IMR-90 (cell line): ENCODE results near the gene MTAP. TPM values are rescaled to one million over a fixed set of nuclear protein-coding genes. Genes with fewer than 3 reads are reported as not detected.

ENCODE experiments used
- ATAC-seq: fragments of 200-7000 bp; cut with Tn5 transposase; 2 replicates; pipeline ENCODE4 v1.9.1; 2020; ENCODE audit warnings: low read depth, mild to moderate bottlenecking, moderate library complexity
- BruUV-seq: library from RNA; stranded (reverse); fragments of 400-500 nt; replicated peaks from 2 replicates; lab custom pipeline; 2021; lab: Mats Ljungman, UMichigan
- CTCF ChIA-PET: fragments of 300-600 bp; formaldehyde crosslinking; extraction: SDS; loops from one replicate; lab custom pipeline; 2021; ENCODE audit warnings: antibody characterized with exemption; lab: Yijun Ruan, JAX
- POLR2A ChIA-PET: fragments of 300-600 bp; sonication (Branson Sonifier 250); formaldehyde crosslinking; loops from one replicate; lab custom pipeline; 2022; ENCODE audit warnings: antibody characterized with exemption; ENCODE audit not compliant: unreplicated experiment; lab: Charles Lee
- DNase-seq: peaks from one replicate; pipeline ENCODE4 v3.0.0; 2013
- H2AFZ ChIP-seq: replicated peaks from 2 replicates; pipeline ENCODE3; 2013; ENCODE audit warnings: low read length, mild to moderate bottlenecking; ENCODE audit not compliant: poor library complexity
- H2AK5ac ChIP-seq: 2 replicates; pipeline ENCODE4 v1.6.1; 2013; ENCODE audit warnings: low read depth, low read length, inconsistent platforms
- H2AK9ac ChIP-seq: replicated peaks from 2 replicates; pipeline ENCODE3; 2013; ENCODE audit warnings: mild to moderate bottlenecking, low read depth, low read length, moderate library complexity; ENCODE audit not compliant: poor library complexity
- H2BK120ac ChIP-seq: 2 replicates; pipeline ENCODE4 v1.6.1; 2013; ENCODE audit warnings: low read depth, low read length, inconsistent platforms
- H2BK15ac ChIP-seq: 3 replicates; pipeline ENCODE4 v1.6.1; 2013; ENCODE audit warnings: low read depth, low read length, inconsistent platforms
- H2BK20ac ChIP-seq: 2 replicates; pipeline ENCODE4 v1.6.1; 2013; ENCODE audit warnings: low read depth, mild to moderate bottlenecking, inconsistent platforms, low read length, moderate library complexity
- H2BK5ac ChIP-seq: 2 replicates; pipeline ENCODE4 v1.6.1; 2013; ENCODE audit warnings: mild to moderate bottlenecking, low read depth, low read length, inconsistent platforms; ENCODE audit not compliant: poor library complexity, severe bottlenecking
- H3K14ac ChIP-seq: replicated peaks from 2 replicates; pipeline ENCODE4 v1.6.1; 2013; ENCODE audit warnings: low read depth, low read length, inconsistent platforms
- H3K18ac ChIP-seq: 2 replicates; pipeline ENCODE4 v1.6.1; 2013; ENCODE audit warnings: low read depth, low read length, control low read depth
- H3K23ac ChIP-seq: 2 replicates; pipeline ENCODE4 v1.6.1; 2013; ENCODE audit warnings: low read depth, low read length, inconsistent platforms
- H3K27ac ChIP-seq: 2 replicates; pipeline ENCODE4 v1.5.1; 2013; ENCODE audit warnings: mild to moderate bottlenecking, control low read depth, low read length; ENCODE audit not compliant: insufficient read depth
- H3K27me3 ChIP-seq: 2 replicates; pipeline ENCODE4 v1.6.1; 2013; ENCODE audit warnings: low read length; ENCODE audit not compliant: control insufficient read depth, insufficient read depth
- H3K36me3 ChIP-seq: 2 replicates; pipeline ENCODE4 v1.6.1; 2013; ENCODE audit warnings: low read length, mixed read lengths; ENCODE audit not compliant: control insufficient read depth, insufficient read depth
- H3K4ac ChIP-seq: 2 replicates; pipeline ENCODE4 v1.6.1; 2013; ENCODE audit warnings: low read depth, low read length, inconsistent platforms
- H3K4me1 ChIP-seq: 2 replicates; pipeline ENCODE4 v1.6.1; 2013; ENCODE audit warnings: low read length, mixed read lengths; ENCODE audit not compliant: control insufficient read depth, insufficient read depth
- H3K4me2 ChIP-seq: 2 replicates; pipeline ENCODE4 v1.6.1; 2013; ENCODE audit warnings: low read depth, mild to moderate bottlenecking, control low read depth, low read length, moderate library complexity
- H3K4me3 ChIP-seq: 2 replicates; pipeline ENCODE4 v1.5.1; 2013; ENCODE audit warnings: low read depth, mild to moderate bottlenecking, control low read depth, low read length, moderate library complexity; ENCODE audit not compliant: insufficient read depth
- H3K56ac ChIP-seq: 2 replicates; pipeline ENCODE4 v1.6.1; 2013; ENCODE audit warnings: low read length, inconsistent platforms; ENCODE audit not compliant: insufficient read depth; ENCODE audit errors: extremely low read depth
- H3K79me1 ChIP-seq, 2 experiments: 2 replicates each; pipeline ENCODE4 v1.6.1; 2013; ENCODE audit warnings: low read length in 2 of 2, inconsistent platforms in 1 of 2, low read depth in 1 of 2
- H3K9ac ChIP-seq: 2 replicates; pipeline ENCODE4 v1.6.1; 2013; ENCODE audit warnings: low read depth, low read length, control low read depth
- H3K9me1 ChIP-seq: 2 replicates; pipeline ENCODE4 v1.6.1; 2013; ENCODE audit warnings: low read length, inconsistent platforms; ENCODE audit not compliant: insufficient read depth
- H3K9me3 ChIP-seq: 2 replicates; pipeline ENCODE4 v1.6.1; 2013; ENCODE audit warnings: low read length; ENCODE audit not compliant: control insufficient read depth, insufficient read depth
- H4K20me1 ChIP-seq: 2 replicates; pipeline ENCODE4 v1.6.1; 2013; ENCODE audit warnings: low read length, inconsistent platforms; ENCODE audit not compliant: insufficient read depth
- H4K5ac ChIP-seq: 2 replicates; pipeline ENCODE4 v1.6.1; 2013; ENCODE audit warnings: mild to moderate bottlenecking, low read depth, low read length, control low read depth
- H4K8ac ChIP-seq, 2 experiments: 2 replicates each; pipeline ENCODE4 v1.6.1; 2013; ENCODE audit warnings: low read depth in 2 of 2, low read length in 2 of 2, control low read depth in 1 of 2, inconsistent platforms in 1 of 2
- H4K91ac ChIP-seq: 2 replicates; pipeline ENCODE4 v1.6.1; 2013; ENCODE audit warnings: low read depth, low read length, inconsistent platforms; ENCODE audit not compliant: insufficient read depth
- BHLHE40 ChIP-seq: fragments of 150-350 bp; IDR thresholded peaks from 2 replicates; pipeline ENCODE4 v1.6.1; 2016; ENCODE audit warnings: mild to moderate bottlenecking, low read depth, low read length
- CEBPB ChIP-seq: IDR thresholded peaks from 2 replicates; pipeline ENCODE4 v1.6.1; 2012; ENCODE audit warnings: low read depth, low read length, improper control_type of control experiment
- CHD1 ChIP-seq: IDR thresholded peaks from 2 replicates; pipeline ENCODE4 v1.6.1; 2012; ENCODE audit warnings: low read depth, low read length, improper control_type of control experiment
- ELK1 ChIP-seq: fragments of 150-350 bp; IDR thresholded peaks from 2 replicates; pipeline ENCODE4 v1.6.1; 2016; ENCODE audit warnings: low read depth, mild to moderate bottlenecking, low read length, moderate library complexity, borderline replicate concordance
- FOS ChIP-seq: fragments of 150-350 bp; IDR thresholded peaks from 2 replicates; pipeline ENCODE4 v1.6.1; 2016; ENCODE audit warnings: low read depth, low read length
- MAFK ChIP-seq: IDR thresholded peaks from 2 replicates; pipeline ENCODE4 v1.6.1; 2012; ENCODE audit warnings: low read depth, low read length, improper control_type of control experiment
- MAZ ChIP-seq: IDR thresholded peaks from 2 replicates; pipeline ENCODE4 v1.6.1; 2012; ENCODE audit warnings: low read depth, mild to moderate bottlenecking, low read length, improper control_type of control experiment, moderate library complexity, borderline replicate concordance
- NFE2L2 ChIP-seq: fragments of 150-350 bp; IDR thresholded peaks from 2 replicates; pipeline ENCODE4 v1.6.1; 2016; ENCODE audit warnings: low read depth, mild to moderate bottlenecking, low read length
- POLR2A ChIP-seq: IDR thresholded peaks from 2 replicates; pipeline ENCODE4 v1.6.1; 2012; ENCODE audit warnings: mild to moderate bottlenecking, low read depth, low read length
- RFX5 ChIP-seq: IDR thresholded peaks from 2 replicates; pipeline ENCODE4 v1.8.0; 2012; ENCODE audit warnings: low read depth, mild to moderate bottlenecking, low read length, moderate library complexity
- USF2 ChIP-seq: fragments of 150-350 bp; IDR thresholded peaks from 2 replicates; pipeline ENCODE4 v1.6.1; 2017; ENCODE audit warnings: mild to moderate bottlenecking, antibody characterized with exemption, low read length, low read depth
- WGBS, 2 experiments: methylation state at CpG; one replicate each; pipeline versions ENCODE4 v1.1.5 to v1.1.7; 2013; ENCODE audit warnings: missing lambda C conversion rate in 2 of 2; ENCODE audit not compliant: insufficient read length in 1 of 2; ENCODE audit errors: extremely low coverage in 2 of 2; 5-methylcytosine and 5-hydroxymethylcytosine counted together
- dilution Hi-C: fragments of 300-500 bp; cut with HindIII; formaldehyde crosslinking; loops from one replicate; pipeline ENCODE4 v1.14.3; 2018; ENCODE audit warnings: low sequenced_read_pairs; ENCODE audit not compliant: unreplicated experiment
- in situ Hi-C: fragments of 300-500 bp; cut with MboI; formaldehyde crosslinking; loops from 3 replicates; pipeline ENCODE4 v1.14.3; 2019; ENCODE audit warnings: low sequenced_read_pairs, inconsistent platforms, mixed read lengths
- intact Hi-C: fragments of 100-400 bp; cut with micrococcal nuclease; formaldehyde crosslinking; loops from 2 replicates; pipeline ENCODE4 v1.10.0; 2022
- polyA plus RNA-seq, 3 experiments: library from polyadenylated mRNA; depleted of rRNA; stranded (reverse); fragments of >200 nt; gene quantifications; 2 replicates each; pipeline ENCODE4 v1.2.3, GENCODE V29; 2012; ENCODE audit warnings: low replicate concordance in 1 of 3
- total RNA-seq: library from RNA; depleted of rRNA; stranded (reverse); fragments of >200 nt; gene quantifications from 2 replicates; pipeline ENCODE4 v1.2.3, GENCODE V29; 2012

Gene MTAP
- total and polyA plus RNA-seq, 2 of the 4 experiments (the other 2 are of a cell fraction): 15.7 to 50.9 TPM

GRCh38 chr9:21904776-21905175 lies 102.3 kb downstream of the MTAP start:
- dilution Hi-C loops (no loop called here), intact Hi-C loops (no loop called here), in situ Hi-C loops (no loop called here)
- no peak overlapping the region for H3K4me2 ChIP-seq
- no peak overlapping the region for H3K9ac ChIP-seq
- no peak overlapping the region for H2AK9ac ChIP-seq
- H4K8ac ChIP-seq: no peak overlapping the region
- no TSS peak for BruUV-seq
- H4K91ac ChIP-seq: no peak overlapping the region
- H3K9me3 ChIP-seq: peaks cover 2% of the 10 kb centered on the region
- H2BK15ac ChIP-seq: no peak overlapping the region
- H4K5ac ChIP-seq: no peak overlapping the region
- DNase-seq (no peak), ATAC-seq (no peak; the same call in 1 of the 2 replicates)
- H3K9me1 ChIP-seq: no peaks in the 10 kb centered on the region
- CTCF ChIA-PET: no interaction called here
- H2BK20ac ChIP-seq: no peak overlapping the region
- no peak overlapping the region for H3K27ac ChIP-seq
- H3K36me3 ChIP-seq: no peaks in the 10 kb centered on the region
- no peak overlapping the region for H3K56ac ChIP-seq
- H3K4me1 ChIP-seq: peaks cover 1% of the 10 kb centered on the region; the same call in 1 of the 2 replicates
- H3K4ac ChIP-seq: no peak overlapping the region
- WGBS, 2 experiments: no CpG with 5 or more reads among the region's 3 CpGs
- H2BK120ac ChIP-seq: no peak overlapping the region
- H3K79me1 ChIP-seq: 0 out of 4 replicates have a peak, but pooled peaks cover 0 to 3% of the 10 kb centered on the region in 2 experiments
- POLR2A ChIA-PET: no interaction called here
- no peak overlapping the region for H3K4me3 ChIP-seq
- H2AFZ ChIP-seq: no peak overlapping the region
- H2AK5ac ChIP-seq: no peak overlapping the region
- no peaks in the 10 kb centered on the region for H4K20me1 ChIP-seq
- H3K14ac ChIP-seq: no peak overlapping the region
- H2BK5ac ChIP-seq: no peak overlapping the region
- H3K27me3 ChIP-seq: no peaks in the 10 kb centered on the region
- no peak overlapping the region for H3K18ac ChIP-seq
- TF ChIP-seq RFX5 (no peak), CEBPB (no peak), CHD1 (no peak), POLR2A (no peak), NFE2L2 (no peak), ELK1 (no peak), BHLHE40 (no peak), USF2 (no peak), MAFK (no peak), MAZ (no peak), FOS (no peak)
- H3K23ac ChIP-seq: no peak overlapping the region
